Panc1 (cell line): ENCODE measurements around the gene SERTAD4. TPM values are rescaled to one million over a fixed set of nuclear protein-coding genes. Genes with fewer than 3 reads are reported as not detected.

Experiments used
- ATAC-seq: fragments of 200-7000 bp; cut with Tn5 transposase; 2 replicates; pipeline ENCODE4 v1.9.1; 2020; ENCODE audit warnings: mild to moderate bottlenecking, moderate library complexity
- BruUV-seq: library from RNA; stranded (reverse); fragments of 400-500 nt; replicated peaks from 2 replicates; lab custom pipeline; 2021; lab: Mats Ljungman, UMichigan
- CTCF ChIA-PET: fragments of 300-600 bp; sonication (Branson Sonifier 250); formaldehyde crosslinking; loops from one replicate; lab custom pipeline; 2022; ENCODE audit warnings: antibody characterized with exemption; lab: Charles Lee
- POLR2A ChIA-PET: fragments of 300-600 bp; sonication (Branson Sonifier 250); formaldehyde crosslinking; loops from one replicate; lab custom pipeline; 2022; ENCODE audit warnings: antibody characterized with exemption; lab: Charles Lee
- DNase-seq: peaks from one replicate; pipeline ENCODE4 v3.0.0-alpha.2; 2010; ENCODE audit warnings: low read depth, low spot score
- H3K27ac ChIP-seq: 2 replicates; pipeline ENCODE4 v1.5.1; 2011; ENCODE audit warnings: mild to moderate bottlenecking, low read length, inconsistent platforms
- H3K27me3 ChIP-seq: fragments of 200-500 bp; sonication (Bioruptor generic); 2 replicates; pipeline ENCODE4 v1.6.0; 2014; ENCODE audit warnings: low read length, inconsistent platforms; ENCODE audit not compliant: control insufficient read depth, insufficient read depth
- H3K36me3 ChIP-seq: fragments of 200-500 bp; sonication (Bioruptor generic); 2 replicates; pipeline ENCODE4 v1.5.1; 2014; ENCODE audit warnings: inconsistent platforms, mild to moderate bottlenecking, low read length, moderate library complexity; ENCODE audit not compliant: control insufficient read depth, insufficient read depth
- H3K4me1 ChIP-seq: 2 replicates; pipeline ENCODE4 v1.5.1; 2011; ENCODE audit warnings: inconsistent platforms, mild to moderate bottlenecking, low read length, moderate library complexity; ENCODE audit not compliant: control insufficient read depth, insufficient read depth
- H3K4me3 ChIP-seq, 2 experiments: 2 replicates each; pipeline ENCODE4 v1.5.1; 2011 to 2012; ENCODE audit warnings: low read depth in 2 of 2, low read length in 2 of 2, mild to moderate bottlenecking in 2 of 2, inconsistent platforms in 1 of 2, moderate library complexity in 1 of 2
- H3K9me3 ChIP-seq: fragments of 200-500 bp; sonication (Bioruptor generic); 2 replicates; pipeline ENCODE4 v1.5.1; 2014; ENCODE audit warnings: low read depth, mild to moderate bottlenecking, inconsistent platforms, low read length, moderate library complexity; ENCODE audit not compliant: control insufficient read depth, insufficient read depth
- POLR2AphosphoS5 ChIP-seq: IDR thresholded peaks from 2 replicates; pipeline ENCODE4 v1.6.1; 2012; ENCODE audit warnings: mild to moderate bottlenecking, low read depth, low read length, moderate library complexity
- SIN3A ChIP-seq: IDR thresholded peaks from 2 replicates; pipeline ENCODE4 v1.6.1; 2012; ENCODE audit warnings: low read depth, mild to moderate bottlenecking, low read length, moderate library complexity, borderline replicate concordance; ENCODE audit not compliant: insufficient read depth
- TCF7L2 ChIP-seq: IDR thresholded peaks from 2 replicates; pipeline ENCODE4 v1.6.1; 2011; ENCODE audit warnings: mild to moderate bottlenecking, low read depth, low read length, inconsistent platforms
- in situ Hi-C: cut with HindIII; loops from 2 replicates; pipeline ENCODE4 v1.10.0; 2016; ENCODE audit warnings: low sequenced_read_pairs, low pct_unique_long_range_greater_than_20kb
- intact Hi-C: fragments of 100-400 bp; cut with micrococcal nuclease; formaldehyde crosslinking; loops from one replicate; pipeline ENCODE4 v1.10.0; 2022; ENCODE audit not compliant: unreplicated experiment
- total RNA-seq: library from RNA; stranded (reverse); gene quantifications from one replicate; pipeline ENCODE4 v1.2.1, GENCODE V29; 2021; ENCODE audit not compliant: unreplicated experiment
- TF ChIP-seq, protein P1 (sequence below), 2 experiments: IDR thresholded peaks; 2 replicates each; pipeline ENCODE4 v1.6.1; 2011 to 2012; ENCODE audit warnings: low read depth in 2 of 2, control low read depth in 1 of 2, low read length in 1 of 2, mild to moderate bottlenecking in 1 of 2, moderate library complexity in 1 of 2; ENCODE audit not compliant: insufficient read depth in 1 of 2
- TF ChIP-seq, protein P2 (sequence below): fragments of 450-650 bp; IDR thresholded peaks from 2 replicates; pipeline ENCODE4 v1.5.1; 2017; ENCODE audit warnings: mild to moderate bottlenecking

SERTAD4 gene
- total RNA-seq, 1 experiment from 2014 or later, result 0.31 TPM

DNA sequence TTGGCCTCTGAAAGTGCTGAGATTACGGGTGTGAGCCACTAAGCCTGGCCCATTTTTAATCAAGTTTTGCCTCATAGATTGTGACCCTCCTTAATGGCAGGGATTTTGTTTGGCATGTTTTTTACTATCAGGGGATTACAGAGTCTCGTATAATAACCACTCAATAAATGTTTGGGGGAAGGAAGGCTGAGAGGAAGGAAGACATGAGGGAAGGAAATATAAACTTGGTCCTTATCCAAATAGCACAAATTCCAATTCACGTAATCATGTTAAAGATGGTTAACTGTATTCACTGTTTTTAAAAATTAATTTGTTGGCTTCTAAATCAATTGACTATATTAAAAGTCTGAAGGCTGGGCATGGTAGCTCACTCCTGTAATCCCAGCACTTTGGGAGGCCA, 30.9 kb upstream of the SERTAD4 start:
- BruUV-seq, result no TSS peak
- Histone ChIP-seq H3K36me3 (no peaks in the 10 kb centered on the region), H3K4me3 (no peak overlapping the region), H3K9me3 (no peaks in the 10 kb centered on the region), H3K27me3 (no peaks in the 10 kb centered on the region), H3K4me1 (no peaks in the 10 kb centered on the region), H3K27ac (no peak overlapping the region)
- DNase-seq, result no peak
- in situ Hi-C loops (no loop called here), intact Hi-C loops (no loop called here)
- TF ChIP-seq POLR2AphosphoS5 (no peak), TCF7L2 (no peak), SIN3A (no peak)
- TF ChIP-seq, protein P1, sequence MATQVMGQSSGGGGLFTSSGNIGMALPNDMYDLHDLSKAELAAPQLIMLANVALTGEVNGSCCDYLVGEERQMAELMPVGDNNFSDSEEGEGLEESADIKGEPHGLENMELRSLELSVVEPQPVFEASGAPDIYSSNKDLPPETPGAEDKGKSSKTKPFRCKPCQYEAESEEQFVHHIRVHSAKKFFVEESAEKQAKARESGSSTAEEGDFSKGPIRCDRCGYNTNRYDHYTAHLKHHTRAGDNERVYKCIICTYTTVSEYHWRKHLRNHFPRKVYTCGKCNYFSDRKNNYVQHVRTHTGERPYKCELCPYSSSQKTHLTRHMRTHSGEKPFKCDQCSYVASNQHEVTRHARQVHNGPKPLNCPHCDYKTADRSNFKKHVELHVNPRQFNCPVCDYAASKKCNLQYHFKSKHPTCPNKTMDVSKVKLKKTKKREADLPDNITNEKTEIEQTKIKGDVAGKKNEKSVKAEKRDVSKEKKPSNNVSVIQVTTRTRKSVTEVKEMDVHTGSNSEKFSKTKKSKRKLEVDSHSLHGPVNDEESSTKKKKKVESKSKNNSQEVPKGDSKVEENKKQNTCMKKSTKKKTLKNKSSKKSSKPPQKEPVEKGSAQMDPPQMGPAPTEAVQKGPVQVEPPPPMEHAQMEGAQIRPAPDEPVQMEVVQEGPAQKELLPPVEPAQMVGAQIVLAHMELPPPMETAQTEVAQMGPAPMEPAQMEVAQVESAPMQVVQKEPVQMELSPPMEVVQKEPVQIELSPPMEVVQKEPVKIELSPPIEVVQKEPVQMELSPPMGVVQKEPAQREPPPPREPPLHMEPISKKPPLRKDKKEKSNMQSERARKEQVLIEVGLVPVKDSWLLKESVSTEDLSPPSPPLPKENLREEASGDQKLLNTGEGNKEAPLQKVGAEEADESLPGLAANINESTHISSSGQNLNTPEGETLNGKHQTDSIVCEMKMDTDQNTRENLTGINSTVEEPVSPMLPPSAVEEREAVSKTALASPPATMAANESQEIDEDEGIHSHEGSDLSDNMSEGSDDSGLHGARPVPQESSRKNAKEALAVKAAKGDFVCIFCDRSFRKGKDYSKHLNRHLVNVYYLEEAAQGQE (IDR thresholded peaks at IDR 0.05; ENCODE audit: insufficient read depth in 1 of 2, low read depth in 2 of 2, low read length in 1 of 2), result no peak
- TF ChIP-seq, protein P2, sequence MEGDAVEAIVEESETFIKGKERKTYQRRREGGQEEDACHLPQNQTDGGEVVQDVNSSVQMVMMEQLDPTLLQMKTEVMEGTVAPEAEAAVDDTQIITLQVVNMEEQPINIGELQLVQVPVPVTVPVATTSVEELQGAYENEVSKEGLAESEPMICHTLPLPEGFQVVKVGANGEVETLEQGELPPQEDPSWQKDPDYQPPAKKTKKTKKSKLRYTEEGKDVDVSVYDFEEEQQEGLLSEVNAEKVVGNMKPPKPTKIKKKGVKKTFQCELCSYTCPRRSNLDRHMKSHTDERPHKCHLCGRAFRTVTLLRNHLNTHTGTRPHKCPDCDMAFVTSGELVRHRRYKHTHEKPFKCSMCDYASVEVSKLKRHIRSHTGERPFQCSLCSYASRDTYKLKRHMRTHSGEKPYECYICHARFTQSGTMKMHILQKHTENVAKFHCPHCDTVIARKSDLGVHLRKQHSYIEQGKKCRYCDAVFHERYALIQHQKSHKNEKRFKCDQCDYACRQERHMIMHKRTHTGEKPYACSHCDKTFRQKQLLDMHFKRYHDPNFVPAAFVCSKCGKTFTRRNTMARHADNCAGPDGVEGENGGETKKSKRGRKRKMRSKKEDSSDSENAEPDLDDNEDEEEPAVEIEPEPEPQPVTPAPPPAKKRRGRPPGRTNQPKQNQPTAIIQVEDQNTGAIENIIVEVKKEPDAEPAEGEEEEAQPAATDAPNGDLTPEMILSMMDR, result no peak
- no peak for ATAC-seq
- CTCF ChIA-PET, result no interaction called here
- POLR2A ChIA-PET, result no interaction called here

DNA sequence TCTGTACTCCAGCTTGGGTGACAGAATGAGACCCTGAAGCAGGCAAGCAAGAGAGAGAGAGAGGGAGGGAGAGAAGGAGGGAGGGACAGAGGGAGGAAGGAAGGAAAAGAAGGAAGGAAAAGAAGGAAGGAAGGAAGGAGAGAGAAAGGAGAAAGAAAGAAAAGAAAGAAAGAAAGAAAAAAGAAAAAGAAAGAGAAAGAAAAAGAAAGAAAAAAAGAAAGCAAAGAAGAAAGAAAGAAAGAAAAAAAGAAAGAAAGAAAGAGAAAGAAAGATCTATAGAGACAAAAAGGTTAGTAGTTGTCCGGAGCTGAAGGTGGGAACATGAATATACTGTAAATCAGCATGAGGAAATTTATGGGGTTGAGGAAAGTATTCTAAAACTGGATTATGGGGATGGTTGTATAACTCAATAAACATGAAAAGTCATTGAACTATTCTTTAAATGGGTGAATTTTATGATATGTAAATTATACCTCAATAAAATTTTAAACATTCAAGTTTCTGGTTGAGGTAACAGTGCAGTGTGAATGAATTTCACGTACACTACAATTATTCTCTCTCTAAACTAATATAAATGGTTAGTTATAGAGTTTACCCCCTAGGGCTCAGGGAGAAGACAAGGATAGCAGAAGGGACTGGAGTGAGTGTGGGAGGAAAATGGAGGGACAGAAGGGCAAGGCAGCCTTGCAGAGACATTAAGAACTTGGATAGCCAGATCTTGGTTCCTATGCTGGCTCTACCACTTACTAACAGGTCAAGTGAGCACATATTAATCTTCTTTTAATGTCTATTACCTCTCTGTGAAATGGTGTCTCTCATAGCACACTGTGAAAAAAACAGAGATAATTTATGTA, 24.8 kb upstream of the SERTAD4 start:
- DNase-seq, result no peak
- ATAC-seq, result no peak
- ChIA-PET CTCF (no interaction called here), POLR2A (no interaction called here)
- no peak overlapping the region for H3K27ac ChIP-seq
- H3K9me3 ChIP-seq, result no peaks in the 10 kb centered on the region
- H3K27me3 ChIP-seq, result no peaks in the 10 kb centered on the region
- no peaks in the 10 kb centered on the region for H3K4me1 ChIP-seq
- no peaks in the 10 kb centered on the region for H3K36me3 ChIP-seq
- no TSS peak for BruUV-seq
- TF ChIP-seq POLR2AphosphoS5, result no peak
- TF ChIP-seq TCF7L2, result no peak
- no peak for TF ChIP-seq SIN3A
- TF ChIP-seq, protein P2, result no peak
- intact Hi-C loops (no loop called here), in situ Hi-C loops (no loop called here)
- H3K4me3 ChIP-seq, result no peak overlapping the region
